HK-2 (cell line): Measurements from ENCODE around the gene ASB9.
"Not testable (repeated sequence)": the region's sequence is repeated elsewhere in the genome, so short reads cannot be mapped to it uniquely, and the experiment has no call there.

ENCODE experiments used
- DNase-seq: peaks from one replicate; pipeline ENCODE4 v3.0.0-alpha.2; 2018; ENCODE audit not compliant: unreplicated experiment

ASB9 gene

DNA sequence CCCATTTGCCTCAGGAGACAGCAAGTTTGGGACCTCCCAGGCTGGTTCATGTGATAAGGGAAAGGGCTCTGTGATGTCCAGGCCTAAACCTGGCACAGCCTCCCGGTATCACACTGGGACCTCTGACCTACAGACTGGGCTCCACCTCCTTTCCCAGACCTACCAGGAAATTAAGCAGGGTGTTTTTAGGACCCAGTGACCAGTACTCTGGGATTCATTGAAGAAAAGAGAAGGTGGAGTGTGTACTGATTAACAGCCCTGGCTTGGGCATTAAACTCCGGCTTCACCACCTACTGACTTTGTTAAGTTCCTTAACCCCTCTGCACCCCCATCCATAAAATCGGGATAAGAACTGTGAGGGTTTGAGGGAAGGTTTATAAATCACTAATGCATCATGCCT is 28.6 kb downstream of the ASB9 start:
- DNase-seq = no peak

DNA sequence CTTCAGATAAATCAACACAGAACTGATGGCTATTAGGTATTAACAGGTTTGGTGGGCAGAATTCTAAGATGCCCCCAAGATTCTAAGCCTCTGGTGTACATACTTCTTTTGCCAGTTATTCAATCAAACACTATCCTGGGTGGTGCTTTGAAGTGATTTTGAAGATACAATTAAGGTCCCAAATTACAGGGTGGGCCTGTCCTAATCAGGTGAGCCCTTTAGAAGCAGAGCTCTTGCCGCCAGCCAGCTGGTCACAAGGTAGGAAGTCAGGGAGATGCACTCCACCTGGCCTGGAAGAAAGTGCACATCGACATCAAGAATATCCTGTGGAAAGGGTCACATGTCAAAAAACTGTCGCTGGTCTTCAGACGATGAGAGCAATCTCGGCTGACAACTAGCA is 29.5 kb downstream of the ASB9 start:
- DNase-seq = no peak

DNA sequence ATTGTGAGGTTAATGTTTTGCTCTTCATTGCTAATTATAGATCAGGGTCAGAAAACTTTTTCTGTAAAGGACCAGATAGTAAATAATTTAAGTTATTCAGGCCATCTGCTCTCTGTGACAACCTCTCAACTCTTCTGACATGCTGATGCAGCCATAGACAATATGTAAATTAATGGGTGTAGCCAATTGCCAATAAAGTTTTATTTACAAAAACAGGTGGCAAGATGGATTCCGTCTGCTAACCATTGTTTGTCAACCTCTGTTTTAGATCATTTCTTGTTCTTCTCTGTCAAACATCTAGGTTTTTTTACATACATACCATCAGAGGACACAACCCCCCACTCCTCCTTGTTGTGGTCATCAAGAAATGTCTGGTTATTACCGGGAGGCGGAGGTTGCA is 33.7 kb downstream of the ASB9 start:
- DNase-seq = no peak

DNA sequence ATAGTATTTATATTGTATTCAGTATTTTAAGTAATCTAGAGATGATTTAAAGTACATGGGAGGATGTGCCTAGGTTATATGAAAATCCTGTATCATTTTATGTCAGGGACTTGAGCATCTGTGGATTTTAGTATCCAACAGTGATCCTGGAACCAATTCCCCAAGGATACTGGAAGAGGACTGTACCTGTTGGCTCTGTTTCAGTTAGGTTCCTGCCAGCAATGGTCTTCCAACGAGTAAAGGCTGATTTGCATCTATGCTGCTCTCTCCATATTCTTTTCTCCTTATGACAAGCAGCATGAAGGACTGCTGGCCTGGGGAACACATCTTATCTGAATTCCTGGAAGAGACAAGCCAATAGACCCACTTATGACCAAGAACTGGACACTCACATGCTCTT is 34.9 kb downstream of the ASB9 start:
- no peak for DNase-seq

DNA sequence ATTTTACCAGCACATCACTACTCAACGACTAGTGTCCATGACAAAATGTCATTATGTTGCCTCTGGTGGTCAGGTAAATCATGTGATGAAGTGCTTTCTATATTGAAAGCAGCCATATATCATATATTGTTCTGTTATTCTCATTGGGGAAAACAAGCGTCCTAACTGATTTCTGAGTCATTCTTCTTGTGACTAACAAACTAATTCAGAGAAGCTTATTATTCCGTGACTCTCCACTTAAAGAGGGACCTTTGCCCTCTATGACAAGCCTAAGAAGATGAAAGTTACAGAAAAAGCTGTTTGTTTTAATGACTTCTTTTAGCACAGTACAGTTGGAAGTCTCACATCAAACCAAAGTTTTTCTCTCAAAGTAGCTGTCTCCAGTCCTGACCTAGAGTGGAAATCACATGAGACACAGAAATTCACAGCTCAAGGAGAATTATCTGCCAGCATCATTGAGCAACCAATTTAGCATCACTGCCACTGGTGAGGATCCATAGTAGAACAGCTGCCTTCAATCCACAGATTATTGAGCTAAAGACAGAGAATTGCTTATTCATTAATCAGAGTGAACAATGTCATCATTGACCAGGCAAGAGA is 36.4 kb downstream of the ASB9 start:
- no peak for DNase-seq

DNA sequence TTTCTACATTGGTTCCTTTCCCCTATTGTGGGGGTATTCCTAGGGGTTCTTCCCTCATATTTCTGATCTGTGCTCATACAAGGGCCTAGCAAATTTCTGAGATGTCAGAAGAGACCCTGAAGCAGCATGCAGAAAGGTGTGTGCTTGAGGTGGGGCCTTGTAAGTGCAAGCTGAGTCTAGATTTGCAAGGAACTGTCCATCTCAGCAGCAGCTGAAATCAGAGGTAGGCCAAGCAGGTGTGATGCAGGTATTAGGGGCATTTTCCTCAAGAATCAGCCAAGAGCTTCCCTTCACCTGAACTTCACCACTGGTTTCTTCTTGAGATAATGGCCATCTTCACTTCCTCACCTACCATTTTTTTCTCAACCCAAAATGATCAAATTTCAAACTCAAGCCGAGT is 45.1 kb downstream of the ASB9 start:
- no peak for DNase-seq

DNA sequence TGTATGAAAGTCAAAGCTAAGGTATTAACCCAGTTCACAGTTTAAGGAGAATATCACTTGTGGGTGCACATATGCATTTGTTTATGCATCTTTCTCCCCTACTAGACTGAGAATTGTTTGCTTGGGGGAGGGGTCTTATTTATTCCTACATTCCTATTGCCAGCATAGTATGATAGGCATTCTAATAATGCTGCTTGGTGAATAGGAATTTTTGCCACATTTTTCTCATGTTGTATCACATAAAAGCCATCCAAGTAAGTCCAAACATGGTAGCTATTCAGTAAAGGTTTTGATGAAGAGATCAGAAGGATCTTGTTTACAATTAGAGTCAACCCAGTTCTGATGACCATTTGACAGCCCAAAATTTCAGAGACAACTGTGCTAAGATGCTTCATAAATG is 48.6 kb downstream of the ASB9 start:
- no peak for DNase-seq

DNA sequence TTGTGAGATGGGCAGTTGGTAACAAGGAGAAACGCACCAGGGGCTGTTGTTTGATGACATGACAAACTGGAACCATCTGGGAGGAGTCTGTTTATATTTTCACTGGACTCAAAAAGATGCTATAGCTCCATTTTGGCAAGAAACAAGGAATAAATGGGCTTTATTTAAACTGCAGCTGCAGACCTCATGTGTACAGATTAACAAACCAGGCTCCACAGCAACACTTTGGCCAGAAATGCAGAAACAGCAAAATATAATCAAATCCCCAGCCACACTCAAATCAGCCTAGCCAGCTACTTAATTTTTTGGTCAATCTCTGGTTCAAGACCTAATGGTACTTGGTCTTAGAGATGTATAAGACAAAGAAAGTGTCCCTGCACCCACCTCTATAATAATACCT is 52.7 kb downstream of the ASB9 start:
- DNase-seq = no peak

DNA sequence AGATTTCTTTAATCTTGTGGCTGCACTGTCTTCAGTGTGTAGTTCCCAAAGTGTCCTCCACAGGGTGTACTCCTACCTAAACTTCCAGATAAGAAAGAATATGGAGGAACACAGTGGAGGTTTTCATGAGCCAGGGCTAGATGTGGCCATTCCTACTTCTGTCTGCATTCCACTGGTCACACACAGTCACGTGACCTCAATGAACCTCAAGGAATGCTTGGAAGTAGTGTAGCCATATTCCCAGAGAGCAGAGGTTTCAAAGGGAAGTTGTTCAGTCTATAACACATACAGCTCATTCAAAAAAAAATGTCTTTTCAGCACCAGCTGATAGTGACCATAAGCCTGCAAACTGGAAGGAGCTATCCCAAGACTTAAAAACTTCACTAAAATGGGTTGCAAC is 53.6 kb downstream of the ASB9 start:
- DNase-seq = no peak

DNA sequence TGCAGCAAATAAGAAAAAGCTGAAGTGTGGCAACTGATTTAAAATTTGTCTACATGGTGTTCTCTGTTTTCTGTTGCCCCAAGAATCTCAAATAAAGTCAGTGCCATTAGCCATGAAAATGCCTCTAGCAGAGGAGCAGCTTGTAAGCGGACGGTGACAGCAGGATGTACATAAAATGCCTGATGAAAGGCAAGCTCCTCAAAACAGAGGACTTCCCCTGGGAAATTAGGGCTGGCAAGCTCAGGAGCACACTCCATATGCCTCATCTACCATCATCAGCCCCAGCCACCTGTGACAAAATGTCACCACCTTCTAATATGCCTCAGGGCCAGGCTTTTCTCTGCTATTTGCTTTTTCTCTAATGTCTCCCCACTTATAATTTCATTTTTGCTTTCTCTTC is 54.5 kb downstream of the ASB9 start:
- no peak for DNase-seq

DNA sequence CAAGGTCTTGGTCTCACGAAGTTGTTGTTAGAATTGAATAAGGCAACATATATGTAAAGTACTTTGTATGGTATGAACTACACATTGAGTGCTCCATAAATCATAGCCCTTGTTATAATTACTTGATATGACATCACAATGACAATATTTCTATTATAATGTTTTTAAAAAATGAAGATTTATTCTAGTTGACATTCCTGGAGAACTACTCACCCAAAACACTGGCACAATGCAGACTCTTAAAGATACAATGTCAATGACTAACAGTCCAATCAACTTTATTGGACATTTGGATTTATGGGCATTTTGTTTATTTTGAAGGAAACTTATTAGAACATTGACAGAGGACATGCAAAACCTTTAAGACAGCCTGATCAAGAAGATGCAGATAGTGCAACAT is 55.3 kb downstream of the ASB9 start:
- no peak for DNase-seq

DNA sequence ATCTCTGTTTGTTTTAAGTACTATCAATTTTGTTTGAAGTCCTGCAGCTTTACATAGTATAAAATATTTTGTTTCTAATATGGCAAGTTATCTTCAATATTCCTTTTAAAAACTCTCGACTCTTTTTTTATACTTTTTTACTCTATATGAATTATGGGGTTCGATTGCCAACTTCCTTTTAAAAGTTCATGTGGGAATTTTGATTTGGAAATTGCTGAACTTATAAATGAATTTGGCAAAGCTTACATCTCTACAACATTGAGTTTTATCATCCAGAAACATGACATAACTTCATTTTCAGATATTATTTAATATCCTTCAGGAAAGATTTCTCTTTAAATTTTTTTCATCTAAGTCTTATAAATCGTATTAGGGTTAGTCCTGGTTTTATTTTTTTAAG is 60.8 kb downstream of the ASB9 start:
- no peak for DNase-seq

DNA sequence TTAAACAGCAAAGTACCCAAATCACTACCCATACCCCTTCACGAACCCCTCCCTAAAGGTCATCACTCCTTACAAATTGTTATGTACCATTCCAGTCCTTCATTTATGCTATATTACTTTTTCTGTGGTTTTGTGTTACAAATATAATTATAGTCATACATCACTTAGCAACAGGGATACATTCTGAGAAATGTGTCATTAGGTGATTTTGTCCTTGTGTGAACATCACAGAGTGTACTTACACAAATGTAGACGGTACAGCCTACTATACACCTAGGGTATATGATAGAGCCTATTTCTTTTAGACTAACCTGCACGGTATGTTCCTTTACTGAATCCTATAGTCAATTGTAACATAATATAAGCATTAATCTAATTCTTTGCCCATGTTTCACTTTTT is 61.9 kb downstream of the ASB9 start:
- DNase-seq = no peak

DNA sequence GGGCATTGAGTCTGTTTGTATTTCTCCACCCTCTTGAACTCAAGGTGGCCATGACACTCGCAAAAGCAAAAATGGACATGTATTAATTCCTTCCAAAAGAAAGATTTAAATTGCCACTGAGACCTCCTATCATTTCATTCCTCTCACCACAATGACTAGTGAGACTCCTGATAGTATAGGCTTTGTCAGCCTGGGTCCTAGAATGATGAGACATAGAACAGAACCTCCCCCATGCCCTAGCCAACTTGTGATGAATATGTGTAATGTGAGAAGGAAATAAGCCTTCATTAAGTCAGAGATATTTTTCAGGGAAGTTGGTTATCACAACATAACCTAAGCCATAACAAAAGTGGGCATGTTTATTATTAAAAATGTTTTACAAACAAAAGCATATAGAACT is 62.5 kb downstream of the ASB9 start:
- no peak for DNase-seq

DNA sequence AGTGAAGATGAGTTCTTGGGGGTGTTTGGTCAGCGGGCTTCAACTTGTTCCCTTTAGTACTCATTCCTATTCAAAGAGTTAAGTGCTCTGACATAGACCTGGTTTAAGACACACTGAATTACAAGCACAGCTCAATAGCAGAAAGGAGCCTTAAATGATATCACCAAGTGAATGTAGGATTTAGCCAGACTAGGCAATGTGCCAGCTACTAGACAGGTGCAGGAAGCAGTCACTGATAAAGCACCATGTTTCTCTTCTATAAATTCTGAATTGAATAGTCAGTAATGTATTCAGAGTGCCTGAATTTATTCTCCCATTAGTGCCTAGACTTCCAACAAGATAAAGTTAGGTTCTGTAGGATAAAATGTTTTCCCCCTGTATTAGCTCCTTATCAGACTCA is 63.6 kb downstream of the ASB9 start:
- DNase-seq = no peak

DNA sequence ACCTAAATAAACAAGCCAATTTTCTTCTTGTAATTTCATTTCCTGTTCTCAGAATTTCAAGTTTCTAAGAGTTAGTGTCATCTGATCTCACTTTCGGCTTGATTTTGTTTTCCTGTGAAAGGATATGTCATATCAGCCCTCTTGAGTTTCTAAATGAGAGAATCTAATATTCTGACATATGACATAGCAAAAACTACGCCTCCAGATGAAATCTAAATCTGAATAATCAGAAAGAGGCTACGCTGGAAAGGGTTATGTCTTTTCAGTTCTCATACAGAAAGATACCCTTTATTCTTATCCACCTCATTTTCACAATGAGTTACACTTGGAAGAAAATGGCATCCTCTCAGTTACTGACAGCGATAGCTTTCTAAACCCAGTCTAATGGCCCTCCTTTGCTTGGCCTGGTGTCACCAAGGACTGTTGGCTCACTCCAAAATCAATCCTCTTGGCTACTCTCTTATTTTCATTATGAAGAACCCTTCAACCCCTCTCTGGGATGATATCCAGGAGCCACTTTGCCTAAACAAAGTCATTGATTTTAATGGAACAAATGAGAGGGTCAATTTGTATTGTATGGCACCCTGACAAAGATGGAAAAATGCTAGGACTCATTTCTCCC is 65.6 kb downstream of the ASB9 start:
- DNase-seq = no peak

DNA sequence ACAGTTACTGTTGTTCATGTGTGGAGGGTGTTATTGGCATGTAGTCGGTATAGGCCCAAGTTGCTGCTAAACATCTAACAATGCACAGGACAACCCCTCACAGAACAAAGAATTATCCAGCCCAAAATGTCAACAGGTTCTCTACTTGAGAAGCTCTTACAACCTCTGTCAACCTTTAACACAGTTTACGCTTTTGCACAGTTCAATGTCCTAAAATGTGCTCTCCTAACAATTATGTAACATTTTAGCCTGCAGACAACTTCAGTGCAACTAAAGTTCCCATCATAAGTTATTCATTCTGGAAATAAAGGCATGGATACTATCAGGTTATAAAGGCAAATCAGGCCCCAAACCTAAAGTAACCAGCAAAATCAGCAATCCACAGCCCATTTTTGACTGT is 66.2 kb downstream of the ASB9 start:
- no peak for DNase-seq

DNA sequence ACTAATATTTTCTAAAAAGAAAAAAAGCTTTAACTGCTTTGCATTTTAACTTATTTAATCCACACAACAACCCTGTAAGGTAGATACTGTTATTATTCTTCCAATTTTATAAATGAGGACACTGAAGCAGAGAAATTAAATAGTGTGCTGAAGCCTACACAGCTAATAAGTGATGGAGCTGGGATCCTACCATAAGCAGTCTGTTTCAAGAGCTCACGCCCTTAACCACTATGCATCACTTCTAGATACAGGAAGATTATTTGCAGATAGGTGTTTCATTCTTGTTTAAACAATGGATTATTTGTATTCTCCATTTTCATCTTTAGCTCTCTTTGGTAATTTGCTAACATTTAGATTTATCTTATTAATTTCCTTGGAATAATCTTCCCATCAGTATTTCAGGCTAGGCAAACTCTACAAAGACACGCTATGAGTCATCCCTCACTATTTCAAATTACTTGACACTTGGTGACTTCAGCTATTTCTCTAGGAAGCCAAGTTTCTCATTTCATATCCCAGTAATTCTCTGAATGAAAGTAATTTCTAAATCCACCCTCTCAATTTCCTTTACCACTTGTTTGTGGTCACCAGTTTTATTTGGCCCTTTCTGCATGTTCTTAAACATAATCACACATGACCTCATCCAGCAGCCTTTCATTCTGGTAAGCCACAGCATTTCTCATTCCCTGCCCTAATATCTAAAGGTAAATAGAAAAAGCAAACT is 67.3 kb downstream of the ASB9 start:
- DNase-seq = no peak

DNA sequence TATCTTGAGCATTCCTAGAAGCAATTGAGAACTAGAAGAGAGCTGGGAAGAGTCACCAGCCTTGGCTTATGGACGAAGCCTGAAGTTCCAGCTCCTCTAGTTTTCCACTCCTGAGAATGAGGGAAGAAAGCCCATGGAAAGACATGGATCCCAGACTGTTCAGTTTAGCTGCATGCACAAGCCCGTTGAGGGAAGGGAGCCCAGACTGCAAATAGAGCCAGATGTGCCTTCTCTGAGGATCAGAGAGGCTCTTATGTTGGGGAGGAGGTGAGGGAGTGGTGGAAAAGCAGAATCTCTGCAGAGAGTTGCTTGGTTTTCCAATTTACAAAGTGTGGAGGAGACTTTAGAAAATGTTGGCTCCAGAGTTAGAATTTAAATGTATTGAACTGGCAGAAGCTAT is 69.0 kb downstream of the ASB9 start:
- DNase-seq = no peak

DNA sequence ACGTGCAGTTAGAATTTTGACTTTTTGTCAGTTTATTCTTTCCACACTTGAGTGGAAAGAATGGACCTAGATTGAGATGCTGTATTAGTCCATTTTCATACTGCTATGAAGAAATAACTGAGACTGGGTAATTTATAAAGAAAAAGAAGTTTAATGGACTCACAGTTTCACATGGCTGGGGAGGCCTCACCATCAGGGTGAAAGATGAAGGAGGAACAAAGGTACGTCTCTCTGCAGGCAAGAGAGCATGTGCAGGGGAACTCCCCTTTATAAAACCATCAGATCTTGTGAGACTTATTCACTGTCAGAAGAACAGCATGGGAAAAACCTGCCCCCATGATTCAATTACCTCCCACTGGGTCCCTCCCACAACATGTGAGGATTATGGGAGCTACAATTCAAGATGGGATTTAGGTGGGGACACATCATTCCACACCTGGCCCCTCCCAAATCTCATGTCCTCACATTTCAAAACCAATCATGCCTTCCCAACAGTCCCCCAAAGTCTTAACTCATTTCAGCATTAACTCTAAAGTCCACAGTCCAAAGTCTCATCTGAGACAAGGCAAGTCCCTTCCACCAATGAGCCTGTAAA is 71.2 kb downstream of the ASB9 start:
- not testable (repeated sequence) for DNase-seq

DNA sequence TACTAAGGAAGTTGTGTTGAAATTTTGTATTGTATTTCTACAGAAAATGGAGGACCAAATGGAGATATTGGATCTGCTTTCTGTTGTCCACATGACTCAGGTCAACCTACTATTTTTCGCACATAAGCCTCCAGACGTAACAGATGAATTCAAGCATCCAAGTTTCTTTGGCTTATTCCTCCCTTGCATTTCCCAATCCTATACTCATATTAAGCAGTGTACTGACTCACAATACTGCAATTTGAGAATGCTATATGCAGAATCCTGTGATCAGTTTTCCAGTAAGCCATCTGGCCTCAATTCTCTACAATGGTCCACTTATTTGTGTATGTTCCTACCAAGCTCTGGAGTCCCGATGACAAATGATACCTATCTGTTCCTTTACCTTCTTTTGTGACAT is 75.7 kb downstream of the ASB9 start:
- DNase-seq = no peak
